Brain microvascular endothelial cell (primary cell): ENCODE measurements around the gene ZNF597.

Experiments used
- DNase-seq: peaks from one replicate; pipeline ENCODE4 v3.0.0-alpha.2; 2020
- H3K27ac ChIP-seq: fragments of 250-450 bp; sonication (Bioruptor Pico); 2 replicates; pipeline ENCODE4 v1.5.1; 2020; ENCODE audit warnings: mild to moderate bottlenecking, moderate library complexity
- H3K27me3 ChIP-seq: fragments of 250-450 bp; sonication (Bioruptor Pico); replicated peaks from 2 replicates; pipeline ENCODE4 v1.5.1; 2020; ENCODE audit warnings: mild to moderate bottlenecking
- H3K36me3 ChIP-seq: fragments of 250-450 bp; sonication (Bioruptor Pico); replicated peaks from 2 replicates; pipeline ENCODE4 v1.5.1; 2020; ENCODE audit warnings: mild to moderate bottlenecking
- H3K4me3 ChIP-seq: 2 replicates; pipeline ENCODE4 v1.5.1; 2011; ENCODE audit warnings: low read depth, mild to moderate bottlenecking, control low read depth, low read length, moderate library complexity
- CTCF ChIP-seq: IDR thresholded peaks from 2 replicates; pipeline ENCODE4 v1.5.1; 2011; ENCODE audit warnings: low read depth, mild to moderate bottlenecking, moderate library complexity, low read length, control low read depth, inconsistent platforms; ENCODE audit errors: missing control alignments
- in situ Hi-C: cut with HindIII; loops from 2 replicates; pipeline ENCODE4 v1.10.0; 2017; ENCODE audit warnings: low sequenced_read_pairs, low pct_ligation_motif_present

ZNF597 gene

GRCh38 chr16:3400779-3401688 is 42.3 kb downstream of the ZNF597 start, which contains the start of the genes ZNF174 and ZSCAN32:
TSS of gene ZNF174 (plus strand) at chr16:3401215. CDS start at chr16:3402005, 790 bp downstream.
TSS of gene ZSCAN32 (minus strand) at chr16:3401004. CDS start at chr16:3397557, 3,447 bp downstream.
- no peaks in the 10 kb centered on the region for H3K27me3 ChIP-seq
- in situ Hi-C loops, result no loop called here
- peaks cover 25% of the 10 kb centered on the region for H3K36me3 ChIP-seq
- H3K27ac ChIP-seq, result peak within 1 kb of the TSS; percentile 75
- peak; percentile 100 for DNase-seq
- TF ChIP-seq CTCF, result no peak
- H3K4me3 ChIP-seq, result peak within 1 kb of the TSS; percentile 93

- H3K4me3 ChIP-seq, result peak overlapping the region; percentile 93
- peak overlapping the region; percentile 60 for H3K27ac ChIP-seq
- H3K36me3 ChIP-seq, result peaks cover 25% of the 10 kb centered on the region
- no peak for DNase-seq
- no peaks in the 10 kb centered on the region for H3K27me3 ChIP-seq
- no peak for TF ChIP-seq CTCF
- in situ Hi-C loops, result no loop called here
Observed at GRCh38 chr16:3400446-3400778, 42.9 kb downstream of the ZNF597 start.

- H3K4me3 ChIP-seq, result no peak overlapping the region
- no peaks in the 10 kb centered on the region for H3K27me3 ChIP-seq
- TF ChIP-seq CTCF, result no peak
- H3K36me3 ChIP-seq, result peaks cover 54% of the 10 kb centered on the region
- no peak overlapping the region for H3K27ac ChIP-seq
- no peak for DNase-seq
- in situ Hi-C loops, result no loop called here
Observed at GRCh38 chr16:3389663-3390338, 53.5 kb downstream of the ZNF597 start.

GRCh38 chr16:3388325-3388724 is 55.0 kb downstream of the ZNF597 start:
- in situ Hi-C loops, result no loop called here
- no peak overlapping the region for H3K4me3 ChIP-seq
- TF ChIP-seq CTCF, result no peak
- H3K27ac ChIP-seq, result no peak overlapping the region
- no peak for DNase-seq
- peaks cover 54% of the 10 kb centered on the region for H3K36me3 ChIP-seq
- no peaks in the 10 kb centered on the region for H3K27me3 ChIP-seq

- no peak overlapping the region for H3K27ac ChIP-seq
- in situ Hi-C loops, result no loop called here
- TF ChIP-seq CTCF, result no peak
- peaks cover 41% of the 10 kb centered on the region for H3K36me3 ChIP-seq
- no peak overlapping the region for H3K4me3 ChIP-seq
- no peak for DNase-seq
- H3K27me3 ChIP-seq, result no peaks in the 10 kb centered on the region
Observed at GRCh38 chr16:3383045-3383448, 60.3 kb downstream of the ZNF597 start.
